ENCODE data around the gene MND1. TPM values are rescaled to one million over a fixed set of nuclear protein-coding genes. Genes with fewer than 3 reads are reported as not detected.
A peak's percentile ranks its signal among the peaks of the same experiment; 100 is the strongest.

Gene MND1
- total RNA-seq, 6 donors from 2014 or later = 1.2 to 3.2 (median 1.3) TPM; not detected in 2

DNA sequence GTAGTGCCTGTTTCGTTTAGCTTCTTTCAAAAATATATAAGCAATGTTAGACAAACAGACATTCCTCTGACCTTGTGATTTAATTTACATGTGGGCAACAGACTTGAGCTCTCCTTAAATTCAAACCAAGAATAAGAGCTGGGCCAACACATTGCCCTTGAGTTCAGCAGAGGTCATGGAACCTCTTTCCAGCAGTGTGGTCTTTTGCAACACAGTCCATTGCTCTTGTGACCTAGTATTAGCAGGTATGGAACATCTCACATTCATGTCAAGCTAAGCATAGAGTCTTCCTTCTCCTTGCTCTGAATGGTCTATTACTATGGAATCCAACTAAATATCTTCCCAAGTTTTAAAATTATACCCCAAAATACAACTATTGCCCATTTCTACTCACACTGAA lies 33.7 kb upstream of the MND1 start:
- 77 to 92% methylated on average over 1 of the region's 1 CpG for WGBS, 2 donors
- ATAC-seq (ENCODE audit: low FRiP score in 2 of 2) = no peak
- DNase-seq = no peak
- no peak overlapping the region for H3K4me3 ChIP-seq
- no peaks in the 10 kb centered on the region for H3K27me3 ChIP-seq
- H3K9me3 ChIP-seq = no peaks in the 10 kb centered on the region
- TF ChIP-seq POLR2A (IDR thresholded peaks at IDR 0.05) (no peak), EP300 (IDR thresholded peaks at IDR 0.05) (no peak), POLR2AphosphoS5 (IDR thresholded peaks at IDR 0.05) (no peak)
- TF ChIP-seq, protein P1, sequence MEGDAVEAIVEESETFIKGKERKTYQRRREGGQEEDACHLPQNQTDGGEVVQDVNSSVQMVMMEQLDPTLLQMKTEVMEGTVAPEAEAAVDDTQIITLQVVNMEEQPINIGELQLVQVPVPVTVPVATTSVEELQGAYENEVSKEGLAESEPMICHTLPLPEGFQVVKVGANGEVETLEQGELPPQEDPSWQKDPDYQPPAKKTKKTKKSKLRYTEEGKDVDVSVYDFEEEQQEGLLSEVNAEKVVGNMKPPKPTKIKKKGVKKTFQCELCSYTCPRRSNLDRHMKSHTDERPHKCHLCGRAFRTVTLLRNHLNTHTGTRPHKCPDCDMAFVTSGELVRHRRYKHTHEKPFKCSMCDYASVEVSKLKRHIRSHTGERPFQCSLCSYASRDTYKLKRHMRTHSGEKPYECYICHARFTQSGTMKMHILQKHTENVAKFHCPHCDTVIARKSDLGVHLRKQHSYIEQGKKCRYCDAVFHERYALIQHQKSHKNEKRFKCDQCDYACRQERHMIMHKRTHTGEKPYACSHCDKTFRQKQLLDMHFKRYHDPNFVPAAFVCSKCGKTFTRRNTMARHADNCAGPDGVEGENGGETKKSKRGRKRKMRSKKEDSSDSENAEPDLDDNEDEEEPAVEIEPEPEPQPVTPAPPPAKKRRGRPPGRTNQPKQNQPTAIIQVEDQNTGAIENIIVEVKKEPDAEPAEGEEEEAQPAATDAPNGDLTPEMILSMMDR (IDR thresholded peaks at IDR 0.05) = no peak
- H3K4me1 ChIP-seq = no peaks in the 10 kb centered on the region
- peaks cover 0 to 3% (median 0%) of the 10 kb centered on the region in 4 donors for H3K36me3 ChIP-seq
- H3K27ac ChIP-seq = no peak overlapping the region

DNA sequence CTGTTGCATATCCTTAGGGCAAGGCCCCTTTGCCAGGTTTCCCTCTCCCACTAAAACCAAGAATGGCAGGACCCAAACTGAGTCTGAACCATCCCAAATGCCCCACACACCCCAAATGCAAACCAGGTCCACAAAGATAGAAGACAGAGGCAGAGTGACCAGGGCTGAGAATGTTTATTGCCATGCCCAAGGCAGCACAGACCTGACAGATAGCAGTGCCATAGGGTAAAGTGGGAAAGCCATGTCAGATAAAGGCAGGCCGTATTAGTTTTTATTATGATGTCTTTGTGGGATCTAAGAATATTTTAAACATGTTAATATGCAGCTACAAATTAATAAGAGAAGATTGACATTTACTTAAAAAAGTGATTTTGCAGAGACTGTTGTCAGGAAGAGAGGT lies 29.6 kb upstream of the MND1 start:
- Histone ChIP-seq H3K36me3 (peaks cover 0 to 10% (median 0%) of the 10 kb centered on the region in 4 donors), H3K27me3 (no peaks in the 10 kb centered on the region), H3K9me3 (no peaks in the 10 kb centered on the region), H3K4me3 (no peak overlapping the region), H3K4me1 (no peaks in the 10 kb centered on the region), H3K27ac (no peak overlapping the region)
- DNase-seq (no peak), ATAC-seq (ENCODE audit: low FRiP score in 2 of 2) (no peak)
- 94% methylated on average over 1 of the region's 1 CpG for WGBS, 2 donors
- TF ChIP-seq, protein P1 (IDR thresholded peaks at IDR 0.05) = no peak
- TF ChIP-seq POLR2A (IDR thresholded peaks at IDR 0.05) = no peak
- no peak for TF ChIP-seq POLR2AphosphoS5 (IDR thresholded peaks at IDR 0.05)
- no peak for TF ChIP-seq EP300 (IDR thresholded peaks at IDR 0.05)

DNA sequence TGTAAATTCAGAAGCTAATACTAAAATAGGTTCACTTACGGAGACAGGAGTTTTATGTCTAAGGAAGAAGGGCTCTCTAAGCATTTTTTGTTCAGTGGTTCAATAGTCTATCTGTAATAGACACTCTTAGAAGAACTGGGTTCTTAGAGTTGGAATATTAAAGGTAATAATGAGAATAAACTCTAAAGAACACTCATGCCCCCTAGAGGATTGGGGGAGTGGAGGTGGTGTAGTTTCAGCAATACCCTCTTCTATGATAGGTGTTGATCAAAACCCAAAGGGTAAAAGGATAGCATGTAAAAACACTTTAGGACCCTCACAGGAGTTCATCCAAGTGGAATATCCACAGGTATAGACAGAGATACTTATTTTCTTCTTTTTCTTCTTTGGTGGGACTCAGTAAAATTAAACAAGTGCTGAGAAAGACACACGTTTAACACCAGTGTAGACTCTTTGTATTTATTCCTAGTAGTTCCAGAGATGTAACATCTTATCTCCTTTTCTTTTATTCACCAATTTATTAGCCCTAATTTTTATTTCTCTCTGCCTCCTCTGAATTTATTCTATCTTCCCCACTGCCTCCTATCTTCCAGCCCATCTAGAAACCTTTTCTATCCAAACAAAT lies 25.7 kb upstream of the MND1 start:
- ATAC-seq (ENCODE audit: low FRiP score in 2 of 2) (peak in 1 of 2 donors; percentile 73), DNase-seq (no peak)
- Histone ChIP-seq H3K27ac (no peak overlapping the region), H3K4me1 (no peaks in the 10 kb centered on the region), H3K27me3 (no peaks in the 10 kb centered on the region), H3K9me3 (no peaks in the 10 kb centered on the region), H3K4me3 (no peak overlapping the region), H3K36me3 (peaks cover 0 to 27% (median 5%) of the 10 kb centered on the region in 4 donors)
- WGBS, 2 donors = 76 to 79% methylated on average over 2 of the region's 2 CpGs
- TF ChIP-seq POLR2AphosphoS5 (IDR thresholded peaks at IDR 0.05) = no peak
- TF ChIP-seq, protein P1 (IDR thresholded peaks at IDR 0.05) = peak; percentile 18 to 59 (median 48)

DNA sequence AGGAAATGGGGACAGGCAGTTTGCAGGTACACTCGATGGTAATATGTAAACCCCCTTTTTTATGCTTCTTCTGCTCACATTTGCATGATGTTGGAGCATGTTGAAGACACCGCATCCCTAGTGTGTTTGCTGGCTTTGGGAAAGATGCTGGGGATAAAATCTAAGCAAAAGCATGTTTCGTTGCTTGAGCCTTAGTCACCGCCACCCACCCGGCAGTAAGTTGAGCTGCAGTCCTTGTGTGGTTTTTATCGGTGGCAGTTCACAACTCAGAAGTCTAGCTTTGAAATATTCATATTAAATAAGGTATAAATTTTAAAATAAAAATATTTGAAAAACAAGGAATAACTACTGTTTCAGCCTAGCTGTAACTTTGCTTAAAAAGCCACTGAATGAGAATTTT lies 21.7 kb upstream of the MND1 start:
- H3K27me3 ChIP-seq = no peaks in the 10 kb centered on the region
- DNase-seq (no peak), ATAC-seq (ENCODE audit: low FRiP score in 2 of 2) (no peak)
- H3K9me3 ChIP-seq = no peaks in the 10 kb centered on the region
- 82% methylated on average over 6 of the region's 6 CpGs for WGBS, 2 donors
- peaks cover 0 to 18% (median 5%) of the 10 kb centered on the region in 4 donors for H3K36me3 ChIP-seq
- TF ChIP-seq EP300 (IDR thresholded peaks at IDR 0.05) = no peak
- TF ChIP-seq, protein P1 (IDR thresholded peaks at IDR 0.05) = no peak
- no peak overlapping the region for H3K27ac ChIP-seq
- no peak overlapping the region for H3K4me3 ChIP-seq
- no peaks in the 10 kb centered on the region for H3K4me1 ChIP-seq

DNA sequence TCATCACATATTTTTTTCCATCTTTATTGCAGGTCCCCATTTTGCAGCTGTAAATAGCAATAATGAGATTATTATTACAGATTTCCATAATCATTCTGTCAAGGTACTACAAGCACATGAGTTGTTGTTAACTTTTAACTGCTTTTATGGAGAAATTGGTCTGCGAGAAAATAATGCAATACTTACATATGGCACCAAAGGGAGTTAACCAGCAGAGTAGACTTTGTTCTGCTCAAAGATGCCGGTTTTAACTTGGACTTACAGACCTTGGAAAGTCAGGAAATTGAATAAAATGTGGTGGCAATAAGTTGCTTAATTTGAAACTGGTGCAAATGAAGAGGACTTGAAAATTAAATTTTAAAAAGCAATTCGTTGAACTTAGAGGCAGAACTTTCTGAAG lies 20.4 kb upstream of the MND1 start:
- WGBS, 2 donors = 85 to 86% methylated on average over 3 of the region's 3 CpGs
- Histone ChIP-seq H3K27ac (no peak overlapping the region), H3K9me3 (no peaks in the 10 kb centered on the region), H3K4me3 (no peak overlapping the region), H3K27me3 (no peaks in the 10 kb centered on the region), H3K36me3 (peaks cover 0 to 21% (median 5%) of the 10 kb centered on the region in 4 donors), H3K4me1 (no peaks in the 10 kb centered on the region)
- ATAC-seq (ENCODE audit: low FRiP score in 2 of 2) = no peak
- TF ChIP-seq POLR2A (IDR thresholded peaks at IDR 0.05) = no peak
- TF ChIP-seq EP300 (IDR thresholded peaks at IDR 0.05) = no peak
- TF ChIP-seq, protein P1 (IDR thresholded peaks at IDR 0.05) = no peak
- no peak for TF ChIP-seq POLR2AphosphoS5 (IDR thresholded peaks at IDR 0.05)
- DNase-seq = no peak
